GM23338 (cell line): ENCODE results near the gene ANO10. TPM values are rescaled to one million over a fixed set of nuclear protein-coding genes. Genes with fewer than 3 reads are reported as not detected.

ENCODE experiments used
- ATAC-seq: fragments of 200-7000 bp; cut with Tn5 transposase; 3 replicates; pipeline ENCODE4 v1.9.1; 2020
- DNase-seq: peaks from one replicate; pipeline ENCODE4 v3.0.0-alpha.2; 2015; ENCODE audit warnings: low spot score
- H2AFZ ChIP-seq: fragments of 200-600 bp; sonication (generic); 2 replicates; pipeline ENCODE4 v1.8.0; 2016; ENCODE audit warnings: antibody characterized with exemption, mild to moderate bottlenecking, moderate library complexity
- H3F3A ChIP-seq: fragments of 200-600 bp; sonication (generic); replicated peaks from 2 replicates; pipeline ENCODE4 v1.8.0; 2017; ENCODE audit warnings: antibody characterized with exemption, mixed run types, low read depth
- H3K27ac ChIP-seq: fragments of 200-600 bp; sonication (generic); 2 replicates; pipeline ENCODE4 v1.6.1; 2016; ENCODE audit warnings: low read depth
- H3K27me3 ChIP-seq: fragments of 200-600 bp; sonication (generic); 2 replicates; pipeline ENCODE4 v1.8.0; 2016; ENCODE audit warnings: mild to moderate bottlenecking, mixed run types, moderate library complexity; ENCODE audit not compliant: insufficient read depth
- H3K36me3 ChIP-seq: fragments of 200-600 bp; sonication (generic); 2 replicates; pipeline ENCODE4 v1.8.0; 2016; ENCODE audit warnings: mild to moderate bottlenecking; ENCODE audit not compliant: insufficient read depth
- H3K4me1 ChIP-seq: fragments of 200-600 bp; sonication (generic); 2 replicates; pipeline ENCODE4 v1.8.0; 2016; ENCODE audit warnings: mild to moderate bottlenecking, moderate library complexity; ENCODE audit not compliant: insufficient read depth
- H3K4me2 ChIP-seq: fragments of 200-600 bp; sonication (generic); 2 replicates; pipeline ENCODE4 v1.7.1; 2017; ENCODE audit warnings: mixed run types
- H3K4me3 ChIP-seq: fragments of 200-600 bp; sonication (generic); 2 replicates; pipeline ENCODE4 v1.6.1; 2016; ENCODE audit warnings: mixed run types
- H3K79me2 ChIP-seq: fragments of 200-600 bp; sonication (generic); replicated peaks from 2 replicates; pipeline ENCODE4 v1.8.0; 2017; ENCODE audit warnings: mild to moderate bottlenecking; ENCODE audit not compliant: insufficient read depth
- H3K9me2 ChIP-seq: fragments of 200-600 bp; sonication (generic); 2 replicates; pipeline ENCODE4 v1.8.0; 2017; ENCODE audit not compliant: insufficient read depth
- H4K20me1 ChIP-seq: fragments of 200-600 bp; sonication (generic); replicated peaks from 2 replicates; pipeline ENCODE4 v1.8.0; 2017; ENCODE audit warnings: mild to moderate bottlenecking; ENCODE audit not compliant: insufficient read depth
- H3K27ac Mint-ChIP-seq: 2 replicates; pipeline ENCODE4 v1.8.0; 2020; ENCODE audit warnings: inconsistent platforms, mild to moderate bottlenecking, moderate library complexity, mixed read lengths
- H3K27me3 Mint-ChIP-seq: 3 replicates; pipeline ENCODE4 v1.8.0; 2022; ENCODE audit warnings: low read depth, mild to moderate bottlenecking, moderate library complexity, mixed read lengths, inconsistent platforms; ENCODE audit not compliant: insufficient read depth, poor library complexity
- H3K36me3 Mint-ChIP-seq: 3 replicates; pipeline ENCODE4 v1.8.0; 2021; ENCODE audit warnings: low read depth, mild to moderate bottlenecking, inconsistent platforms, moderate library complexity, mixed read lengths
- H3K4me1 Mint-ChIP-seq: 3 replicates; pipeline ENCODE4 v1.8.0; 2020; ENCODE audit warnings: mild to moderate bottlenecking, inconsistent platforms, mixed read lengths
- H3K4me3 Mint-ChIP-seq: 3 replicates; pipeline ENCODE4 v1.8.0; 2021; ENCODE audit warnings: moderate library complexity, mild to moderate bottlenecking, inconsistent platforms, mixed read lengths
- H3K9me3 Mint-ChIP-seq: 3 replicates; pipeline ENCODE4 v1.8.0; 2020; ENCODE audit warnings: moderate library complexity, mild to moderate bottlenecking, inconsistent platforms, mixed read lengths
- CREB1 ChIP-seq: fragments of 250-450 bp; sonication (Bioruptor Pico); IDR thresholded peaks from 2 replicates; pipeline ENCODE4 v1.5.0; 2020; ENCODE audit warnings: low read depth, mild to moderate bottlenecking, moderate library complexity
- EZH2 ChIP-seq: fragments of 200-600 bp; sonication (generic); IDR thresholded peaks from one replicate; pipeline ENCODE4 v1.8.0; 2017; ENCODE audit warnings: antibody characterized with exemption, mild to moderate bottlenecking, low read depth; ENCODE audit not compliant: unreplicated experiment
- EZH2phosphoT487 ChIP-seq: fragments of 200-600 bp; sonication (generic); IDR thresholded peaks from one replicate; pipeline ENCODE4 v1.8.1; 2018; ENCODE audit warnings: antibody characterized with exemption; ENCODE audit not compliant: unreplicated experiment
- NANOG ChIP-seq: IDR thresholded peaks from 2 replicates; pipeline ENCODE4 v1.6.1; 2016; ENCODE audit warnings: antibody characterized with exemption, borderline replicate concordance
- POLR2AphosphoS5 ChIP-seq: IDR thresholded peaks from 2 replicates; pipeline ENCODE4 v1.6.1; 2016; ENCODE audit warnings: antibody characterized with exemption, low read depth
- STAT1 ChIP-seq: IDR thresholded peaks from one replicate; pipeline ENCODE4 v1.6.1; 2016; ENCODE audit warnings: antibody characterized with exemption; ENCODE audit not compliant: unreplicated experiment
- ZNF114 ChIP-seq: fragments of 250-450 bp; sonication (Bioruptor Pico); IDR thresholded peaks from 2 replicates; pipeline ENCODE4 v1.5.0; 2020; ENCODE audit warnings: mild to moderate bottlenecking, moderate library complexity
- ZNF331 ChIP-seq: fragments of 250-450 bp; sonication (Bioruptor Pico); IDR thresholded peaks from 2 replicates; pipeline ENCODE4 v1.5.0; 2020; ENCODE audit warnings: low read depth, mild to moderate bottlenecking, moderate library complexity
- polyA plus RNA-seq: library from polyadenylated mRNA; unstranded; fragments of >200 nt; fragmentation: Nextera tagmentation; extraction: Ambion mirVana; gene quantifications from 2 replicates; pipeline ENCODE4 v1.2.1, GENCODE V29; 2016
- total RNA-seq: library from RNA; depleted of rRNA; stranded (reverse); fragments of >200 nt; shearing (Covaris generic); gene quantifications from 2 replicates; pipeline ENCODE4 v1.2.3, GENCODE V29; 2014
- TF ChIP-seq, protein P1 (sequence below), 2 experiments: fragments of 200-600 bp in 1 of 2; sonication (generic) in 1 of 2; conservative IDR thresholded peaks; 2 replicates each; pipeline versions ENCODE4 v1.5.1 to v1.6.1; 2016 to 2017; ENCODE audit warnings: antibody characterized with exemption in 2 of 2, low read depth in 2 of 2, mild to moderate bottlenecking in 2 of 2, moderate library complexity in 1 of 2
- TF ChIP-seq, protein P2 (sequence below): fragments of 250-450 bp; sonication (Bioruptor Pico); IDR thresholded peaks from 2 replicates; pipeline ENCODE4 v1.5.0; 2020; ENCODE audit warnings: mild to moderate bottlenecking, moderate library complexity
- TF ChIP-seq, protein P3 (sequence below): IDR thresholded peaks from 2 replicates; pipeline ENCODE4 v1.6.1; 2016; ENCODE audit warnings: antibody characterized with exemption
- TF ChIP-seq, protein P4 (sequence below): IDR thresholded peaks from one replicate; pipeline ENCODE4 v1.6.1; 2018; ENCODE audit warnings: antibody characterized with exemption; ENCODE audit not compliant: unreplicated experiment

ANO10 gene
- total and polyA plus RNA-seq, 2 experiments from 2014 or later: 29.2 to 48.1 TPM

- Histone ChIP-seq H3K36me3 (no peaks in the 10 kb centered on the region), H3K4me1 (no peaks in the 10 kb centered on the region), H3K4me3 (no peak overlapping the region), H2AFZ (no peak overlapping the region), H3K27ac (no peak overlapping the region), H3F3A (no peaks in the 10 kb centered on the region), H3K27me3 (no peaks in the 10 kb centered on the region), H4K20me1 (no peaks in the 10 kb centered on the region), H3K4me2 (no peak overlapping the region), H3K79me2 (no peaks in the 10 kb centered on the region), H3K9me2 (0 out of 2 replicates have a peak, but pooled peaks cover under 1% of the 10 kb centered on the region)
- no peaks in the 10 kb centered on the region for H3K27me3 Mint-ChIP-seq
- ATAC-seq (no peak), DNase-seq (no peak)
- H3K36me3 Mint-ChIP-seq: no peaks in the 10 kb centered on the region
- H3K9me3 Mint-ChIP-seq: no peaks in the 10 kb centered on the region
- TF ChIP-seq ZNF114 (CRISPR knock-in tag) (no peak), STAT1 (no peak), ZNF331 (CRISPR knock-in tag) (no peak), EZH2phosphoT487 (no peak), NANOG (no peak), EZH2 (no peak), CREB1 (CRISPR knock-in tag) (no peak), POLR2AphosphoS5 (no peak)
- TF ChIP-seq, protein P1, sequence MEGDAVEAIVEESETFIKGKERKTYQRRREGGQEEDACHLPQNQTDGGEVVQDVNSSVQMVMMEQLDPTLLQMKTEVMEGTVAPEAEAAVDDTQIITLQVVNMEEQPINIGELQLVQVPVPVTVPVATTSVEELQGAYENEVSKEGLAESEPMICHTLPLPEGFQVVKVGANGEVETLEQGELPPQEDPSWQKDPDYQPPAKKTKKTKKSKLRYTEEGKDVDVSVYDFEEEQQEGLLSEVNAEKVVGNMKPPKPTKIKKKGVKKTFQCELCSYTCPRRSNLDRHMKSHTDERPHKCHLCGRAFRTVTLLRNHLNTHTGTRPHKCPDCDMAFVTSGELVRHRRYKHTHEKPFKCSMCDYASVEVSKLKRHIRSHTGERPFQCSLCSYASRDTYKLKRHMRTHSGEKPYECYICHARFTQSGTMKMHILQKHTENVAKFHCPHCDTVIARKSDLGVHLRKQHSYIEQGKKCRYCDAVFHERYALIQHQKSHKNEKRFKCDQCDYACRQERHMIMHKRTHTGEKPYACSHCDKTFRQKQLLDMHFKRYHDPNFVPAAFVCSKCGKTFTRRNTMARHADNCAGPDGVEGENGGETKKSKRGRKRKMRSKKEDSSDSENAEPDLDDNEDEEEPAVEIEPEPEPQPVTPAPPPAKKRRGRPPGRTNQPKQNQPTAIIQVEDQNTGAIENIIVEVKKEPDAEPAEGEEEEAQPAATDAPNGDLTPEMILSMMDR (conservative IDR thresholded peaks at IDR 0.05; ENCODE audit: low read depth in 2 of 2): no peak
- TF ChIP-seq, protein P2, sequence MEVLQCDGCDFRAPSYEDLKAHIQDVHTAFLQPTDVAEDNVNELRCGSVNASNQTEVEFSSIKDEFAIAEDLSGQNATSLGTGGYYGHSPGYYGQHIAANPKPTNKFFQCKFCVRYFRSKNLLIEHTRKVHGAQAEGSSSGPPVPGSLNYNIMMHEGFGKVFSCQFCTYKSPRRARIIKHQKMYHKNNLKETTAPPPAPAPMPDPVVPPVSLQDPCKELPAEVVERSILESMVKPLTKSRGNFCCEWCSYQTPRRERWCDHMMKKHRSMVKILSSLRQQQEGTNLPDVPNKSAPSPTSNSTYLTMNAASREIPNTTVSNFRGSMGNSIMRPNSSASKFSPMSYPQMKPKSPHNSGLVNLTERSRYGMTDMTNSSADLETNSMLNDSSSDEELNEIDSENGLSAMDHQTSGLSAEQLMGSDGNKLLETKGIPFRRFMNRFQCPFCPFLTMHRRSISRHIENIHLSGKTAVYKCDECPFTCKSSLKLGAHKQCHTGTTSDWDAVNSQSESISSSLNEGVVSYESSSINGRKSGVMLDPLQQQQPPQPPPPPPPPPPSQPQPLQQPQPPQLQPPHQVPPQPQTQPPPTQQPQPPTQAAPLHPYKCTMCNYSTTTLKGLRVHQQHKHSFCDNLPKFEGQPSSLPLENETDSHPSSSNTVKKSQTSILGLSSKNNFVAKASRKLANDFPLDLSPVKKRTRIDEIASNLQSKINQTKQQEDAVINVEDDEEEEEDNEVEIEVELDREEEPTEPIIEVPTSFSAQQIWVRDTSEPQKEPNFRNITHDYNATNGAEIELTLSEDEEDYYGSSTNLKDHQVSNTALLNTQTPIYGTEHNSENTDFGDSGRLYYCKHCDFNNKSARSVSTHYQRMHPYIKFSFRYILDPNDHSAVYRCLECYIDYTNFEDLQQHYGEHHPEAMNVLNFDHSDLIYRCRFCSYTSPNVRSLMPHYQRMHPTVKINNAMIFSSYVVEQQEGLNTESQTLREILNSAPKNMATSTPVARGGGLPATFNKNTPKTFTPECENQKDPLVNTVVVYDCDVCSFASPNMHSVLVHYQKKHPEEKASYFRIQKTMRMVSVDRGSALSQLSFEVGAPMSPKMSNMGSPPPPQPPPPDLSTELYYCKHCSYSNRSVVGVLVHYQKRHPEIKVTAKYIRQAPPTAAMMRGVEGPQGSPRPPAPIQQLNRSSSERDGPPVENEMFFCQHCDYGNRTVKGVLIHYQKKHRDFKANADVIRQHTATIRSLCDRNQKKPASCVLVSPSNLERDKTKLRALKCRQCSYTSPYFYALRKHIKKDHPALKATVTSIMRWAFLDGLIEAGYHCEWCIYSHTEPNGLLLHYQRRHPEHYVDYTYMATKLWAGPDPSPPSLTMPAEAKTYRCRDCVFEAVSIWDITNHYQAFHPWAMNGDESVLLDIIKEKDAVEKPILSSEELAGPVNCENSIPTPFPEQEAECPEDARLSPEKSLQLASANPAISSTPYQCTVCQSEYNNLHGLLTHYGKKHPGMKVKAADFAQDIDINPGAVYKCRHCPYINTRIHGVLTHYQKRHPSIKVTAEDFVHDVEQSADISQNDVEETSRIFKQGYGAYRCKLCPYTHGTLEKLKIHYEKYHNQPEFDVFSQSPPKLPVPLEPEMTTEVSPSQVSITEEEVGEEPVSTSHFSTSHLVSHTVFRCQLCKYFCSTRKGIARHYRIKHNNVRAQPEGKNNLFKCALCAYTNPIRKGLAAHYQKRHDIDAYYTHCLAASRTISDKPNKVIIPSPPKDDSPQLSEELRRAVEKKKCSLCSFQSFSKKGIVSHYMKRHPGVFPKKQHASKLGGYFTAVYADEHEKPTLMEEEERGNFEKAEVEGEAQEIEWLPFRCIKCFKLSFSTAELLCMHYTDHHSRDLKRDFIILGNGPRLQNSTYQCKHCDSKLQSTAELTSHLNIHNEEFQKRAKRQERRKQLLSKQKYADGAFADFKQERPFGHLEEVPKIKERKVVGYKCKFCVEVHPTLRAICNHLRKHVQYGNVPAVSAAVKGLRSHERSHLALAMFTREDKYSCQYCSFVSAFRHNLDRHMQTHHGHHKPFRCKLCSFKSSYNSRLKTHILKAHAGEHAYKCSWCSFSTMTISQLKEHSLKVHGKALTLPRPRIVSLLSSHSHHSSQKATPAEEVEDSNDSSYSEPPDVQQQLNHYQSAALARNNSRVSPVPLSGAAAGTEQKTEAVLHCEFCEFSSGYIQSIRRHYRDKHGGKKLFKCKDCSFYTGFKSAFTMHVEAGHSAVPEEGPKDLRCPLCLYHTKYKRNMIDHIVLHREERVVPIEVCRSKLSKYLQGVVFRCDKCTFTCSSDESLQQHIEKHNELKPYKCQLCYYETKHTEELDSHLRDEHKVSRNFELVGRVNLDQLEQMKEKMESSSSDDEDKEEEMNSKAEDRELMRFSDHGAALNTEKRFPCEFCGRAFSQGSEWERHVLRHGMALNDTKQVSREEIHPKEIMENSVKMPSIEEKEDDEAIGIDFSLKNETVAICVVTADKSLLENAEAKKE: no peak
- TF ChIP-seq, protein P3, sequence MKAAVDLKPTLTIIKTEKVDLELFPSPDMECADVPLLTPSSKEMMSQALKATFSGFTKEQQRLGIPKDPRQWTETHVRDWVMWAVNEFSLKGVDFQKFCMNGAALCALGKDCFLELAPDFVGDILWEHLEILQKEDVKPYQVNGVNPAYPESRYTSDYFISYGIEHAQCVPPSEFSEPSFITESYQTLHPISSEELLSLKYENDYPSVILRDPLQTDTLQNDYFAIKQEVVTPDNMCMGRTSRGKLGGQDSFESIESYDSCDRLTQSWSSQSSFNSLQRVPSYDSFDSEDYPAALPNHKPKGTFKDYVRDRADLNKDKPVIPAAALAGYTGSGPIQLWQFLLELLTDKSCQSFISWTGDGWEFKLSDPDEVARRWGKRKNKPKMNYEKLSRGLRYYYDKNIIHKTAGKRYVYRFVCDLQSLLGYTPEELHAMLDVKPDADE: no peak
- TF ChIP-seq, protein P4, sequence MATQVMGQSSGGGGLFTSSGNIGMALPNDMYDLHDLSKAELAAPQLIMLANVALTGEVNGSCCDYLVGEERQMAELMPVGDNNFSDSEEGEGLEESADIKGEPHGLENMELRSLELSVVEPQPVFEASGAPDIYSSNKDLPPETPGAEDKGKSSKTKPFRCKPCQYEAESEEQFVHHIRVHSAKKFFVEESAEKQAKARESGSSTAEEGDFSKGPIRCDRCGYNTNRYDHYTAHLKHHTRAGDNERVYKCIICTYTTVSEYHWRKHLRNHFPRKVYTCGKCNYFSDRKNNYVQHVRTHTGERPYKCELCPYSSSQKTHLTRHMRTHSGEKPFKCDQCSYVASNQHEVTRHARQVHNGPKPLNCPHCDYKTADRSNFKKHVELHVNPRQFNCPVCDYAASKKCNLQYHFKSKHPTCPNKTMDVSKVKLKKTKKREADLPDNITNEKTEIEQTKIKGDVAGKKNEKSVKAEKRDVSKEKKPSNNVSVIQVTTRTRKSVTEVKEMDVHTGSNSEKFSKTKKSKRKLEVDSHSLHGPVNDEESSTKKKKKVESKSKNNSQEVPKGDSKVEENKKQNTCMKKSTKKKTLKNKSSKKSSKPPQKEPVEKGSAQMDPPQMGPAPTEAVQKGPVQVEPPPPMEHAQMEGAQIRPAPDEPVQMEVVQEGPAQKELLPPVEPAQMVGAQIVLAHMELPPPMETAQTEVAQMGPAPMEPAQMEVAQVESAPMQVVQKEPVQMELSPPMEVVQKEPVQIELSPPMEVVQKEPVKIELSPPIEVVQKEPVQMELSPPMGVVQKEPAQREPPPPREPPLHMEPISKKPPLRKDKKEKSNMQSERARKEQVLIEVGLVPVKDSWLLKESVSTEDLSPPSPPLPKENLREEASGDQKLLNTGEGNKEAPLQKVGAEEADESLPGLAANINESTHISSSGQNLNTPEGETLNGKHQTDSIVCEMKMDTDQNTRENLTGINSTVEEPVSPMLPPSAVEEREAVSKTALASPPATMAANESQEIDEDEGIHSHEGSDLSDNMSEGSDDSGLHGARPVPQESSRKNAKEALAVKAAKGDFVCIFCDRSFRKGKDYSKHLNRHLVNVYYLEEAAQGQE: no peak
- no peak overlapping the region for H3K4me3 Mint-ChIP-seq
- no peaks in the 10 kb centered on the region for H3K4me1 Mint-ChIP-seq
- H3K27ac Mint-ChIP-seq: no peak overlapping the region
Observed at GRCh38 chr3:43399034-43399433, 222.8 kb downstream of the ANO10 start.
